Inflammatory macrophage (primary cell): ENCODE measurements around the gene C1QTNF6.

Experiments used
- DNase-seq, 2 donors: peaks; one replicate each; pipeline ENCODE4 v3.0.0-alpha.2; 2020 to 2022

C1QTNF6 gene

DNA sequence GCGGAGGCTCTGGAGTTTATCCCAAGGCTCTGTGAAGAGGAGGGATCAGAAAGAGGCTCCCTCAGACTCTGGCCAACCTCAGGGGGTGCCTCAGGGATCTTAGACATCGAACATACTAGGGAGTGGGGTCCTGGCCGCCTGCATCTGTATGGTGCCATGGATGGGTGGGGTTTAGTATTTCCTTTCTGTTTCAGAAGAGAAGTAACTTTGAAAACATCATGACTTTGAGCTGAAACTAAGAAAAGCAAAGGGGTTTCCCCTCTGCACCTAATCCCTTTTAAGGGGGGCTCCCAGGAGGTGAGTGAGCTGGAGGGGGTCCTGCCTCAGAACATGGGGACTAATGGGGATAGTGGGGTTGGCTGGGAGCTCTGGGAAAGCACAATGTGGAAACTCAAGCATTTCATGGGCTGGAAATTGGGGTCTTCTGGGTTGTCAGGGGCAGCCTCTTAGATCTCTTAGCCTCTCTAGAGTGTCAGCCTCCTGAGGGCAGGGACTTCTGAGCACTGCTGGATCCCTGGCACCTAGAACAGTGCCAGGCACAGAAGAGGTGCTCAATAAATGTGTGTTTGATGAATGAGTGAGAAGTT is 36.0 kb upstream of the C1QTNF6 start:
- DNase-seq: no peak

DNA sequence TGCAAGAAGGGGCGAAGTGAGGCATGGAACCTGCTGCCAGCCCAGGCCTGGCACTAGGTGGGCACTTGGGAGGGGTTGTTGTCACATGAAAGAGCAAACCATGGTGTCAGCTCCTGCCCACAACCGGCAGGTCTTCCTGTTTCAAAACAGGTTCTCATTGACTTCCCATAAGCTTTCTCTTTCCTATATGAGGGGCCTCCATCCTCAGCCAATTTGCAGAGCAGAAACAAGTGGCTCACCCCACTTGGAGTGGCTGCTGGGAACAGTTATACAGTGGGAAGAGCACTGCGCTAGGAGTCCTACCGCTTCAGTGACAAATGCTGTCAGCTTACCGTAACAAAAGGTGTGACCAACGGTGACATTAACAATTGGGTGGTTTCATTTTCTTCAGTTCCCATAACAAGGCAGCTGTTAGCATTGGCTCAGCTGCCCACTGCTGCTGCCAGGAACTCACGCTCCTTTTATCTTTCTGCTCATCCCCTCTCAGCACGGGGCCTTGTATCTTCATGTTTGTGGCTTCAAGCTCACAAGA is 34.5 kb upstream of the C1QTNF6 start:
- peak in 1 of 2 donors; percentile 19 for DNase-seq

DNA sequence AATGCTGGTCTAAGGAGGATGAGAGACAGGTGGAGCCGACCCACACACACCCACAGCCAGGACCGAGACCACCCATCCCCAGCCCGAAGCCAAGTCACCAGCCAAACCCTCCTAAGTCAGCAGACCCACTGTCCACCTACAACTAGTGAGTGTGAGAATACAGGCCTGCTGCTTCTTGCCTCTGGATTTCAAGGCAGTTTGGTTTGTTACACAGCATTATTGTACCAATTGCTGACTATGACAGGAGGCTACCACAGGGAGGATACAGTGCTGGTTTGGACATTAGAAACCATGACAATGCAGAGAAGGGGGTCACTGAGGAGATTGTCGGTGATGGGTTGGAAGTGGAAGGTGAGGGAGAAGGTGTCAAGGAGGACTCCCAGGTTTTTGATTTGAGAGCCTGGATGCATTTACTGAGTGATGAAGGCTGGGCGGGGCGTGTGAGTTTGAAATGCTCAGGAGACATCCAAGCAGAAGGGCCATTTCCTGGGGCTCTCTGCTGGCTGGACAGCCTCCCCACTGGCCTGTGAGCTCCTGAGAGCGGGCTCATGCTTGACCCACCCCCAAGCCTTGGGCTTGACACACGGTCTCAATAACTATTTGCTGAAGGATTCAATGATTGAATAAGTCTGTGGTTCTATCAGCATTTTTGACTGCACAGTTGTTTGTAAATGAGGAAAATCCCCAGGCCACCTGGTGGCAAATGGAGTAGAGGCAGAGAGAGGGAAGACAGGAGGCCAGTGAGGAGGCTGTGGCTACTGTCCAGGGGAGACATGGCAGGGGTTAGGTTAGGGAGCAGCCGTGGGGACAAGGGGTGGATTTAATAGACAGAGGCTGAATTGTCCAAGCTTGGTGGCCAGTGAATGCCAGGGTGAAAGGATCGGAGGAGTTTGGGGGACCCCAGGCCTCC is 33.6 kb upstream of the C1QTNF6 start:
- DNase-seq: no peak

DNA sequence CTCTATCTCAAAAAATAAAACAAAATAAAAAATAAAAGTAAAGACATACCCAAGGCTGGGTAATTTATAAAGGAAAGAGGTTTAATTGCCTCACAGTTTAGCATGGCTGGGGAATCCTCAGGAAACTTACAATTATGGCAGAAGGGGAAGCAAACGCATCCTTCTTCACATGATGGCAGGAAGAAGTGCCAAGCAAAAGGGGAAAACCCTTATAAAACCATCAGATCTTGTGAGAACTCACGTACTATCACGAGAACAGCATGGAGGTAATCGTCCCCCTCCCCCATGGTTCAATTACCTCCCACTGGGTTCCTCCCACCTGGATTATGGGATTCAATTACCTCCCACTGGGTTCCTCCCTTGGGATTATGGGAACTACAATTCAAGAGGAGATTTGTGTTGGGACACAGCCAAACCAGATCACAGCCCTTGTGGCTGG is 32.5 kb upstream of the C1QTNF6 start:
- peak; percentile 60 to 66 for DNase-seq

DNA sequence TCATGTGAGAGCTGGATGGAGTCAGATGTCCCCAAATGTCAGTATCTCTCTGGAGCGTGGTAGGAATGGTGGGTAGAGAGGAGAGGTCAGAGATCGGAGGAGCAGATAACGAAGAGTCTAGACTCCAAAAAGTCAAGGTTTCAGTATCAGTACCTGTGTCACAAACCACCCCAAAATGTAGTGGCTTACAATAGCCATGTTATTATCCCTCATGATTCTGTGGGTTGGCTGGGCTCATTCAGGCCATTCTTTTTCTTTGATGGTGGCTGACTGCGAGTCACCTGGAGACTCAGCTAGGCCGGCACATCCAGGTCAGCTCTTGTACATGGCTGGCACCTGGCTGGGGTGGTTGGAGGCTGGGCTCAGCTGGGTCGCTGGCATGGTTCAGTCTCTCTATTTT is 31.5 kb upstream of the C1QTNF6 start:
- DNase-seq: no peak

DNA sequence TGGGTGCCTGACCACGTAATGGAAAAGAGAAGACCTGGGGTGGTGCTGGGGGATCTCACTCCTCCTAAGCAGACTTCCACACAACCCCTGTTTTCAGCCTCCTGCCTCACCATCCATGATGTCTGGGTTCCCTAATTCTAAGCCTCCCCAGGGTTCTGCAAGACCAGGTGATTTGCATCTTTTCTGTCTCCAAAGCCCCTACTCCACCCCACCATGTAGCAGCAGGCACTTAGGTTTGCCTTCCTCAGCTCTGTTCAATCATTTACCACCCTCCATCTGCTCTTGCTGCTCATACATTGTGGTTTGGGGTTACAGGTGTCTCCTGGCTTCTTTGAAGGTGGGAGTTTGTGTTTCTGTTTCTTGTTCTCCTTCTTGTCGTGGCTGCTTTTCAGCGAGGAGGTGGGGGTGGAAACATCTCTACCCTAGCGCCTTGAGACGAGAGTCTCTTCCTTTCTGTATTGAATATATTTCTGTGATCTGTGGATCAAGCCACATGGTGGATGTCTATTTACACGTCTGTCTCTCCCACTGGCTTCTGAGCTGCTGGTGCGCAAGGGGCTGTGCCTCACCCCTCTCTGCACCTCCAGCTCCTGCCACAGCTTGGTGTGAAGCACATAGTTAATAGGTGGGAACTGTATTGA is 30.8 kb upstream of the C1QTNF6 start:
- no peak for DNase-seq

DNA sequence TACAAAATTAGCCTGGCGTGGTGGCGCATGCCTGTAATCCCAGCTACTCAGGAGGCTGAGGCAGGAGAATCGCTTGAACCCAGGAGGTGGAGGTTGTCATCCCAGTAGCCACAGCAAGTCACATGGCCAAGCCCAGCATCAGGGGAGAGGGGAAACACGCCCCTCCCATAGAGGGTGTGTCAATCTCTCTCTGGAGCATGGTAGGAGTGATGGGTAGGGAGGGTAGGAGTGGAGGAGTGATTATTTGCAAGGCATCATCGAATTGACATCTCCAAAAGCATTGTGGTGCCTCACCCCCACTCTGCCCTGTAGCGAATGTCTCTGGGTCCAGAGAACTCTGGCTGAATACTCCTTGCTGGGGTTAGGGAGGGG is 30.3 kb upstream of the C1QTNF6 start:
- no peak for DNase-seq

DNA sequence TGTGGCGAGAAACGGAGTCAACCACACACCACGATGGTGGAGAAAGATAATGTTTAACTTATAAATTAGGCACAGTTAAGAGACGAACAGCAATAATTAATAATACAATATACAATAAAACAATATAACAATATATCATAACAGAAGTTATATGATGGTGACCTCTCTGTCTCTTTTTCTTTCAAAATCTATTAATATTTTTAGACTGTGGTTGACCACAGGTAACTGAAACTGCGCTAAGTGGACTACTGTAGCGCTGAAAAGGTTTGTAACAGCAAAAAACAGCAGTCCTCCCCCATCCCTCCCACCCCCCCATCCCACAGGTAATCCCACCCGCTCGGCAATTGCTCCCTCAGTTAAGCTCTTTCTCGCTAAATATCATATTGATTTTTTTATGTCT is 27.8 kb upstream of the C1QTNF6 start:
- DNase-seq: no peak

DNA sequence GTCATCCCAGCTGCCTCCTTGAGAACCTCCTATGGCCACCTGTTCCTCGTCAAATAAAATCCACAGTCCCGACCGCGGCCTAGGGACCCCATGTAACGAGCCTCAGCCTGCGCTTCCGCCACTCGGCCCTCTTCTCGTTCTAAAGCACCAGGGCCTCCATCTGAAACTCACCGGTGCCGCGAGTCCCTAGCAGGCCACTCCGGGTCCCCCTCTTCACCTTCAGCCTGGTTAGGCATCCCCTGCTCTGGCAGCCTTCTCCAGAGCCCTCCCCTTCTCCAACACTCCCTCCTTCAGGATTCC is 26.6 kb upstream of the C1QTNF6 start:
- no peak for DNase-seq

DNA sequence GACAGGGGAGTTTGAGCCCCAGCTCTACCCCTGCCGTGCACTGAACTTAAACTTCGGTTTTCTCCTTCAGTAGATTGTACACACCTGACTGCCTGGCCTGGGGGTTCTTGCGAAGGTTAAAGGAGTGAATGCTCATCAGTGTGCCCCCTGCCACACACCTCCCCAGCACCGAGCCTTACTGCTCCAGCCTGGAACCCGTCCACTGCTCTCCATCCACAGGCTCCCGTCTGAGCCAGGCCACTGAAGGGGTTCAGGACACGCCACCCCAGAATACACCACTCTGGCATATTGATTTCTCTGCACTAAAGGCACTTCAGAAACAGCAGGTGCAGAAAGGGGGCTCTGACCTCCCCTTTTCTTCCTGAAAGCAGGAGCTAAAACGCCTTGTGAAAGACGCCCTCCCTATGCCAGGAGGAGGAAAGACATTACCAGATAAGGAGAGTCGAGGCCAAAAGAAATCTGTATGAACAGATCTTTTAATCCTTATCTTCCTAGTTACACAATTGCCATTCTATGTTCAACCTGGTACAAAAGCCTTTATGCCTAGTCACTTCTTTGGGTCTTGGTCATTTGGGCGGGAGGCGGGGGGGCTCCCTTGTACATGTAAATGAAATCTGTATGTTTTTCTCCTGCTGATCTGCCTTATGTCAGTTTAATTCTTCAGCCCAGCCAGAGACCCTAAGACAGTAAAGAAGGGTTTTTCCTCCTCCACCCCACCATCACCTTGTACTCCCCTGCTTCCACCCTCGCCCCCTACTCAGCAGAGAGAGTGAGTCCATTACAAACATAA is 26.1 kb upstream of the C1QTNF6 start:
- no peak for DNase-seq

DNA sequence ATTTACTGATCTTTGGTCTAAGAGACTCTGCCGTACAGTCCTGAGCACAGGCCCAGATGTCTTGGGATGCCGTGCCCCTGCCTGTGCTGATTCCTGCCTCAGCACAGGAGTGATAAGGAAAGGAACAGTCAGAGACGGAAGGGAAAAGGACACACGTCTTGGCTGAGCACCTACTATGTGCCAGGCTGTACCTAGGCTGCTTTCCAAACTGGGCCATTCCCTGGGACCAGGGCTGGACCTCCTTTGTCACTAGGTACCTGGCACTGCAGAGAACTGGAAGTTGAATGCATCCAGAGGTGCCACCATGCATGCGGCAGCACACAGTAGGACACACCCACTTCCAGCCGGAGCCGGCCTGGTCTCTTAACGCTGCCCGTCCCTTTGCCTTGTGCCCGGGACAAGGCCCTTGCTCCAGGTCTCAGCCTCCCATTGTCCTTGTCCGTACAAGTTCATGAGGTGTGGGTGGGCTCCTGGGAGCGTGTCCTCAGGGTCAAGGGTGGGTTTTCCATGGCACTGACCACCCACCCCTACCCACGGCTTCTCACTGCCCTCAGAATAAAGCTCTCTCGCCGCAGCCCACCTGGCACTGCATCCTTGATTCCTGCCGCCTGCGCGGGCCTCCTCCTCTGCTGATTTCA is 25.3 kb upstream of the C1QTNF6 start:
- no peak for DNase-seq

DNA sequence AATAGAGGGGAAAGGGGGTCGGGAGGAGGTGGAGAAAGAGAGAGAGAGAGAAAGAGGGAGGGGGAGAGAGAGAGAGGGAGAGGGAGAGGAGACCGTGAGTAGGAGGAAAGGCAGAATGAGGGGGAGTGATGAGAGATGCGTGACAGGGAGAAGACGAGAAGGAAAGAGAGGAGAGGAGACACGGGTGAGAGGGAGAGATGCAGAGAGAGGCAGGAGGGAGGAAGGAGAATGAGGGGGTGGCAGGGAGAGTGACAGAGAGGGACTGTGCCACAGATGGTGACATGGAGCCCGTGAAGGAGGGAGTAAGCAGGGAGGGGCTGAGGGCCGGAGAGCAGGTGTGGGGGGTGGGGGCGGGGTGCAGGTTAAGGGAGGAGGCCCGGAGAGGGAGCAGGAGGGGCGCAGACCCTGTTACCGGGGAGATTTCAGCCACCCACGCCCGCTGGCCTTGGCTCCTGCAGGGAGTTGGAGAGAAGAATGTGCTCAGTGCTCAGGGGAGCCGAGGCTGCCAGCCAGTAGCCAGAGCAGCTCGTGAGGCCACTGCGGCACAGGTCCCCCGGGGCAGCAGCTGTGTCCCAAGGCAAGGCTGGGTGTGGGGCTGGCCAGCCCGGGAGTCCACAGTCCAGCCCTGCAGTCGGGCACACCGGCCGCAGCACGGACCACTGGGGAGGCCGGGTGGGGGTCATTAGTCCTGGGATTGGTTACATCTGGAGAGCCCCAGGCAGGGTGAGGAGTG is 24.3 kb upstream of the C1QTNF6 start, which contains the start of gene SSTR3:
Gene SSTR3 (minus strand): TSS at position 304 of the 733 bp plus-strand sequence. CDS start 4,674 bp downstream, outside the sequence.
- no peak for DNase-seq

DNA sequence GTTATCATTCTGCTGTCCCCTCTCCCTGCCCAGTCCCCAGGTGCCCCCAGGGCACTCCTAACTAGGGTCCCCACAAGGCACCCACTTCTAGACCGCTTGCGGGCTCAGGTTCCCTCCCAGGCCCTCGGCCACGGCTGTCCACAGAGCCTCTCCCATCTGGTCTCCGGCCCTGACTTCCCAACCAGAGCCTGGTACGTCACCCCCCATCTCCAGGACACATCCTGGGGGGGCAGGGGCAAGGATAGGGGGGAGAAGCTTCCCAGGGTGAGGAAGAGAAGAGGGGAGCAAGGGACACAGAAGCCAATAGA is 23.8 kb upstream of the C1QTNF6 start:
- DNase-seq: no peak

DNA sequence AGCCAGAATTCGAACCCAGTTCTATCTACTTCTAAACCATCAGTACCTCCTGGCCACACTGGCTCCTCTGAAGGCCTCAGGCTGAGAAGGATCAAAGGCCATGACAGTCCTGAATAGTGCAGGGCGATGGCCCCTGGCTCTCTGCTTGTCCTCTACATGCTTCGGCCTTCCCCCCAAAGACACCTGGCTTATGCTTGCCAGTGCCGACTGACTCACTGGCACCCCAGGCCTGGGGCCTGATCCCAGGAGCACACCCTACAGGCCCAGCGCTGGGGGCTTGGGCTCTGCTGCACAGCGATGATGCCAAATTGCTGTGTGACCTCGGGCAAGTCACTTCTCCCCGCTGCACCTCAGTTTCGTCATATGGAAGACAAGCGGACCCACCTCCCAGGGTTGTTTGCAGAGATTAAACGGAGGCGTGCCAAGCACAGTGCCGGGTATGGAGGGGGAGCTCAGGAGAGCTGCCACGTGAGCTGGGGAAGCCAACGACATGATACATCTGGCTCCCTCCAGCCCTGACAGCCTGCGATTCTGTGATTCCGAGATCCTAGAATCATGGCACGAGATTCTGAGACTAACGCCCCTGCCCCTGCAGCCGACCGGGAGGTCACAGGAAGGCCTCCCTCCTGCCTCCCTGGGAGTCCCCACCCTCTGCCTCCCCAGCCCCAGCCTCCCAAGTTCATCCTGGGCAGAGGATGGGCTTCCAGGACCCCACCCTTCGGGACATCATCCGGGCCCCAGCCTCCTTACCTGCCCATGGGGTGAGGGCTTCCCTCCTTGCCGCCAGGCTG is 23.2 kb upstream of the C1QTNF6 start:
- no peak for DNase-seq

DNA sequence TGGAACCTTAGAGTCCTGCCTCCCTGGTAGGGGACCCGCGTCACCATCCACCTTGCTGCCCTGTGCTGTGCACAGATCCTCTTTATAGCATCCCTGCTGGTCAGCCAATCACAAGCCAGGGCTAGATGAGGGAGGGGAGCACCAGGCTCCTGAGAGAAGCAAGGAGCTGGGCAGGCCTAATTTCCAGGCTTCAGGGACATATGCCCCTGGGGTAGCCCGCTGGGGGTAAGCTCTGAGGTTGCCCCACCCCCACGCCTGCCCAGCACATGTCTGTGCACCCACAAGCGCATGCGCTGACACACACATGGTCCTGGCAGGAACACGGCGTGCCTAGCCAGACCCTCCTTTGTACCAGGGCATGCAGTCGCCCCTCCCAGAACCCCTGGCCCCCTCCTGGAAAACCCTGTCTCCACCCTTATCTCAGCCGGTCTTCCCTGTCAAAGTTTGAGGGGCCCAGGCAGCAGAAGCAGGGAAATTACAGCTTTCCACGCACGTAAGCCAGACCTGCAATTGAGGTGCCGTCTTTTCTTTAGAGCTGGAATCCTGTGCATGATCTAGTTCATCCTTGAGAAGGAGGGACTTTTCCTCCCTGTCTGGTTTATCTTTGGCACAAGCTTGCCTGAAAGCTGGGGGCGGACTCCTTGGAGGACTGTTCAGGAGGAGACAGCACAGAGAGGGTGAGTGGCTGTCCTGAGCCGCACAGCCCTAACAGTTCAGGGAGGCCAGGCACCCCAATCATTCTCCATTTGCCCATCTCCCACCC is 22.2 kb upstream of the C1QTNF6 start:
- DNase-seq: no peak

DNA sequence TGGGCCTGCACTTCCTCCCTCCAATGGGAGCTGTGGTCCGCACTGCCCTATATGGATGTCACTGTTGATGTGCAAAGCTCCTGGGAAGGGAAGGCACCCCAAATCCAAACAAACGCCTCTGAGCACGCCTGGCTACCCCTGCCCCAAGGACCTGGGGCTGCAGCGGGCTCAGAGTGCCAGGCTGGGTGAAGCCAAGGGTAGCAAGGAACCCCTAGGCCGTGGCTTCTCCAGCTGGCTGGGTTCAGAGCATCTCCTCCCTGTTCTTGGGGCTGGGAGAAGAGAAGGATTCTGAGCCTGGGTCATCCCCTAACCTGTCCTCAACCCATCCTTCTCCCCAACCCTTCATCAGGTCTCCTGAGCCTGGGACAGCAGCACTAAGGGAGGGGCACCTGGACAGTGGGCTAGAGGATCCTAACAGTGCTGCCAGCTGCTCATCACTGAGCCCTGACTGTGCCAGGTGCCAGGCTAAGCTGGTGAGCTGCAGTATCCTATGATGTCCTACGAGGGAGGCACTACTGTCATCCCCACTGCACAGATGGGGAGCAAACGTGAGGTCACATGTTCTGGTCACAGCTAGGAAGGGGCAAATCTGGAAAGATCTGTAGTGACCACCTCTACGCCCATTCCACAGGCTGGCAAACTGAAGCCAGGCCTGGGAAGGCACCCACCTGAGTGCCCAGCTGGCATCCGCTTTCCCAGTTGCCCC is 21.2 kb upstream of the C1QTNF6 start:
- no peak for DNase-seq

DNA sequence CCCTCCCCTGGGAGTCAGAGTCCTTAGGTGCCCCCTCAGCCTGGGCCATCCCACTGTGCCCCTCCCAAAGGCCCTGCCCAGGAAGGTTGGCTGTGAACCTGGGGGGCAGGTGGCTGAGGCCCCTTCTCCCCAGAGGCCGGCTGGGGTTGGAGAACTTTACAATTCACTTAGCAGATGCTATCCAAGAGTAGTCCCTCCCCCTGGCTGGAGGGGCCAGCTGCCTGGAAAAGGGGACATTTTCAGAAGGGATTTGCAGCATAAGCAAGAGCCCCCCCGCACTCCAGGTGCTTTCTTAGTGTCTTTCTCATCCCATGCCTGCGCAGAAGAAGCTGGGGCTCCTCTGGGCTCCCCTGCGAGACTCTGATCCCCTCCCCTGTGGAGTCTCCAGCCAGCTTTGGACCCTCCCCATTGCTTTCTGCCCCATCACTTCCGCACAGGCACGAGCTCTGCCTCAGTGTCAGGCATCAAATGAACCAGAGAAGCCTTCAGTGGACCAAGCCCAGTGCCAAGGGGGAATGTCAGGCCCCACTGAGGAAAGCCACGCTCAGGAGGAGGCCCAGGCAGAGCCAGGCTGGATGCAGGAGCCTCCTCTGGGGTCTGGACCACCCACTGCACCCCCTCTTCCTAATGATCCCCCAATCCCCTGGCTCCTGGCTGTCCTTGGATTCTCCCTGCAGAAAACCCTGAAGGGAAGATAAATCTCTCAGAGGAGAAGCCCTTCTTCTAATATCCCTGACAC is 20.5 kb upstream of the C1QTNF6 start:
- DNase-seq: no peak

DNA sequence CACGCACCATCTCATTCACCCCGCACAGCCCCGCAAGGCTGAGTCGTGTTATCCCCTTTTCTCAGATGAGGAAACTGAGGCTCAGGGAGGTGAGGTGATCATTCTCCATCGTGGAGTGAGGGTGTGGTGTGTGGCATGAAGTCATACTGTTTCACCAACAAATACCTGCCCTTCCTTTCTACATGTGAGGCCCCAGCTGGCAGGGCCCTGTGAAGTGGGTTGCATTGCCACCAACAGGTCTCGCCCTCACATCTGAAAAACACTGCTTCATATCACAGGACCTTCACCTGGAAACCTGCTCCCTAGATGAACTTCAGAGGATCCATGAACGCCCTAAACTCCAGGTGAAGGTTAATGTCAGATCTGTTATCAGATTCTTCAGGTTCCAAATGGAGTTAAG is 19.9 kb upstream of the C1QTNF6 start:
- DNase-seq: no peak
